Left ventricle myocardium superior (tissue), 1 donor: ENCODE measurements around the gene SHMT1. TPM values are rescaled to one million over a fixed set of nuclear protein-coding genes. Genes with fewer than 3 reads are reported as not detected.
A peak's percentile ranks its signal among the peaks of the same experiment; 100 is the strongest.
"Not testable (repeated sequence)": the region's sequence is repeated elsewhere in the genome, so short reads cannot be mapped to it uniquely, and the experiment has no call there.

Experiments
- ATAC-seq: fragments of 200-7000 bp; cut with Tn5 transposase; one replicate; pipeline ENCODE4 v1.9.1; 2020; ENCODE audit warnings: mild to moderate bottlenecking, moderate library complexity
- DNase-seq: peaks from one replicate; pipeline ENCODE4 v3.0.0-alpha.2; 2020
- intact Hi-C: fragments of 100-400 bp; cut with micrococcal nuclease; formaldehyde crosslinking; loops from one replicate; pipeline ENCODE4 v1.11.0; 2022
- microRNA-seq: library from miRNA; unstranded; fragments of <30 nt; microRNA quantifications from one replicate; pipeline ENCODE4 v1.2.0, GENCODE V29; 2020; ENCODE audit warnings: borderline number of aligned reads
- total RNA-seq: library from RNA; stranded (reverse); fragmentation: NEBNext Ultra II Directional; extraction: Animal tissue kit (Norgen Biotek cat#: 25700); gene quantifications from one replicate; pipeline ENCODE4 v1.2.1, GENCODE V29; 2021
- donor health status: DM: no; HTN: yes; CAD: no; lungs with severe emphysema.

The SHMT1 gene
- total RNA-seq, 1 donor from 2014 or later: 8.4 TPM

- intact Hi-C loops: loop anchor here (5.0 kb wide), 1 partner anchor 97 kb away; no protein-coding TSS in a partner anchor
- no peak for ATAC-seq
- DNase-seq: no peak
These were observed 49.2 kb downstream of the SHMT1 start for GRCh38 chr17:18314059-18314730.

- intact Hi-C loops: no loop called here
- ATAC-seq (no peak), DNase-seq (no peak)
These were observed 54.1 kb downstream of the SHMT1 start for GRCh38 chr17:18309202-18309601.

GRCh38 chr17:18303206-18303605 is 60.1 kb downstream of the SHMT1 start:
- ATAC-seq, intact Hi-C loops, DNase-seq: not testable (repeated sequence)

- intact Hi-C loops: no loop called here
- ATAC-seq: peak; percentile 48
- DNase-seq: no peak
These were observed 62.4 kb downstream of the SHMT1 start for GRCh38 chr17:18300725-18301480.

- ATAC-seq, DNase-seq, intact Hi-C loops: not testable (repeated sequence)
These were observed 65.3 kb downstream of the SHMT1 start for GRCh38 chr17:18298061-18298460.

- intact Hi-C loops: no loop called here
- no peak for ATAC-seq
- no peak for DNase-seq
These were observed 71.4 kb downstream of the SHMT1 start for GRCh38 chr17:18291718-18292540.

- DNase-seq: no peak
- no peak for ATAC-seq
- intact Hi-C loops: no loop called here
These were observed 78.1 kb downstream of the SHMT1 start for GRCh38 chr17:18285296-18285695.

- no peak for ATAC-seq
- intact Hi-C loops: no loop called here
- DNase-seq: no peak
These were observed 81.6 kb downstream of the SHMT1 start for GRCh38 chr17:18281788-18282187.

GRCh38 chr17:18280766-18281371 is 82.5 kb downstream of the SHMT1 start:
- intact Hi-C loops: no loop called here
- DNase-seq (no peak), ATAC-seq (peak; percentile 17)

GRCh38 chr17:18280249-18280648 is 83.1 kb downstream of the SHMT1 start:
- DNase-seq (no peak), ATAC-seq (peak; percentile 11)
- intact Hi-C loops: no loop called here

GRCh38 chr17:18278867-18279266 is 84.5 kb downstream of the SHMT1 start:
- no peak for ATAC-seq

More at GRCh38 chr17:18278867-18279266, 84.5 kb downstream of the SHMT1 start:
- intact Hi-C loops: no loop called here
- no peak for DNase-seq

Small RNAs within 50 kb of the gene (microRNA-seq; reads per million reads assigned to microRNA genes)
- gene MIR6778: not detected

Other genes with a start within 250 kb of the SHMT1 start
- gene ALKBH5, start 179.7 kb downstream of the SHMT1 start, total RNA-seq: 197 TPM
- gene LLGL1, start 137.9 kb downstream of the SHMT1 start, total RNA-seq: 9.0 TPM
- 292 TPM for gene FLII, start 104.8 kb downstream of the SHMT1 start, total RNA-seq
- gene MIEF2, start 102.9 kb downstream of the SHMT1 start, total RNA-seq: 32.2 TPM
- gene TOP3A, start 48.6 kb downstream of the SHMT1 start, total RNA-seq: 10.3 TPM
- 13.1 TPM for gene SMCR8, start 48.3 kb downstream of the SHMT1 start, total RNA-seq
- gene EVPLL, start 14.2 kb upstream of the SHMT1 start, total RNA-seq: not detected
- gene LGALS9C, start 113.2 kb upstream of the SHMT1 start, total RNA-seq: not detected